DMS53 treated with DMSO at 0.1 percent for 48 hours (cell line): ENCODE data around the gene HECW1.
"Not testable (repeated sequence)": the region's sequence is repeated elsewhere in the genome, so short reads cannot be mapped to it uniquely, and the experiment has no call there.

Experiments
- DNase-seq: peaks from one replicate; lab custom pipeline; 2025; ENCODE audit not compliant: unreplicated experiment; lab: John Stamatoyannopoulos, UW

The HECW1 gene

DNA sequence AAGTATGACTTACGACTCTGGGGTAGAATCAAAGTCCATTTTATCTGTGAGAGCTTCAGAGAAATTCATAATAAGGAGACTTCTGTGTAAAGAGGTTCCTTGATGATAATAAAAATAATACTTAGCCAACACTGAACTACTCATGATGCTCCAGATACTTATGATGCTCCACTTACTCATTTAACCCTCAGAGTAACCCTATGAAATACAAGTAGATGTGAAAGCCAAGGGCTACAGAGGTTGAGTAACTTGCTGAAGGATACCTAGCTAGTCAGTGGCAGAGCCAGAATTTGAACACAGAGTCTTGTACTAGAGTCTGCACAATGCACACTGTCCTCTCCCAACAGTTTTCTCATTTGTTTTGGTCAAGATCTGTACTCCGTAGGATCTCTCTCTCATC lies 89.5 kb downstream of the HECW1 start:
- DNase-seq = no peak

GRCh38 chr7:43204081-43204480 lies 91.6 kb downstream of the HECW1 start:
- DNase-seq = no peak

DNA sequence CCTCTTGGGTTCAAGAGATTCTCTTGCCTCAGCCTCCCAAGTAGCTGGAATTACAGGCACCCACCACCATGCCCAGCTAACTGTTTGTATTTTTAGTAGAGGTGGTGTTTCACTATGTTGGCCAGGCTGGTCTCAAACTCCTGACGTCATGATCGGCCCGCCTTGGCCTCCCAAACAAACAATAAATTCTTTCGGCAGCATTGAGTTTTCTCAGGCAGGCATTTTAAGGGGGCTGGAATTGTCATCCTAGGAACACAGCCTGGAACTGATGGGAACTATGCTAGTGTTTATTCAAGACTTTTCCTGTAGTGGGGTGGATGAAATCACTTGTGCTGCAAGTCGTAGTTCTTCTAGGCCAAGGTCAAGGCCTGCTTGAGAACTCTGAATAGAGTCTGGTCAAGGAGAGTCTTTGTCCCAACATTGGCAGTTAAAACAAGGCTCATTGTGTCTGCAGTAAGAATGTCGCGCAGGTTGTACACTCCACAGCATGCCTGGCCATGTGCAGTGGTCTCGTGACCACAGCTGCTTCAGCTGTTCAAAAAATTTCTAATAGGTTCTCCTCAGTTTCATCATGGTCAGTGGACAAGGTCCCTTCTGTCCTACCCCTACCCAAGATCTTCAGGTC lies 92.8 kb downstream of the HECW1 start:
- no peak for DNase-seq

GRCh38 chr7:43208242-43208641 lies 95.8 kb downstream of the HECW1 start:
- no peak for DNase-seq

GRCh38 chr7:43210539-43210938 lies 98.1 kb downstream of the HECW1 start:
- not testable (repeated sequence) for DNase-seq

- DNase-seq = no peak
These were observed 98.8 kb downstream of the HECW1 start for GRCh38 chr7:43211286-43211685.

DNA sequence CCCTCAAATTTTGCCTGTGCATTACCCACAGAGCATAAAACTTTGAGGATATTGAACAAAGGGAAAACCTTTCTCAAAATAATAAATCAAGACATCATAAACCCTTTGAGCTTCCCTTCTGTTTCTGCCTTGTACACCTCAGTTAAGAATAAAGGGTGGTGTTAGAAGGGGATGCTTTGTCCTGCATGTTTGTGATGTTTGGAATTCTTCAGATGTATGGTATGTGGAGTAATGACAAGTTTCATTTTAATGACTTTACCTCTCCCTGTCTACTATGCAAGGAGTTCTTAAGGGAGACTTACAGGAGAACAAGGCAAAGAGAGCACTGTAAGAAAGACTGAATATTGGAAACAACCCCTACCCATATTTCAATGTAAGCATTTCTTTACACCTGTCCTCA lies 99.2 kb downstream of the HECW1 start:
- no peak for DNase-seq

GRCh38 chr7:43212921-43213320 lies 100.5 kb downstream of the HECW1 start:
- no peak for DNase-seq

DNA sequence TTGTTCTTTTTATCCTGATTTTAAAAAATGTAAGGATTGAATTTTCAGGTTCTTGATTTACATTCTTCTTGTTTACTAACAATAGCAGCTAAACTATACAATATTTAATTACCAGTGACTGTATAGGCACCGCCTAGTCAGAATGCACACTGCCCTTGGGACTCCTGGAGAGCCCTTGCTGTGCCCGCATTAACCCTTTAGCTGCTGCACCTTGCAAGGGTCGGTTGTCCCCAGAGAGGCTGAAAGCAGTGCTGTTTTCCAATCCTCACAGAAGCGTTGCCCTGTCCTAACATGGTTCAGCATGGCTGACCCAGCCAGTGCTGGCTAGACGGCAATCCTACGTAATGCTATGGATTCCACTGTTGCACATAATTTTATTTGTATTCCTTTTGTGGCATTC lies 102.6 kb downstream of the HECW1 start:
- no peak for DNase-seq

- DNase-seq = no peak
These were observed 104.6 kb downstream of the HECW1 start for GRCh38 chr7:43217055-43217454.

- not testable (repeated sequence) for DNase-seq
These were observed 106.5 kb downstream of the HECW1 start for GRCh38 chr7:43218901-43219300.

DNA sequence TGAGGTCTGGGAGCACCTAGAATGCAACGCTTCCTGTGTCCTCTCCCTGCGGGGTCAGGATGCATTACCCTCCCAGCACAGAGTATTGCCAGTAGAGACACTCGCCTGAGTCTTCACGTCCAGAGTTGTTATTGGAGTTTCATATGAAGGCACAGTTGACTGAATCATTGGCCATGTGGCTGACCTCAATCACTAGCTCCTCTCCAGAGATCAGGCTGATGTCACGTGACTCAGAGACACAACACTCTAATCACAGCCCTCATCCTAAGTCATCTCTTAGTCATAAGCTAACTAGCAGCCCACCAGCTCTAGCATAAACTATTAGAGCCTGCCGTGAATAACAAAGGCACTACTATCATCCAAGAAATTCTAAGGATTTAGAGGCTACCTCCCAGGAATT lies 107.8 kb downstream of the HECW1 start:
- no peak for DNase-seq

- DNase-seq = no peak
These were observed 108.3 kb downstream of the HECW1 start for GRCh38 chr7:43220742-43221141.

GRCh38 chr7:43229801-43230200 lies 117.4 kb downstream of the HECW1 start:
- DNase-seq = no peak

- no peak for DNase-seq
These were observed 119.9 kb downstream of the HECW1 start for GRCh38 chr7:43232366-43232765.

DNA sequence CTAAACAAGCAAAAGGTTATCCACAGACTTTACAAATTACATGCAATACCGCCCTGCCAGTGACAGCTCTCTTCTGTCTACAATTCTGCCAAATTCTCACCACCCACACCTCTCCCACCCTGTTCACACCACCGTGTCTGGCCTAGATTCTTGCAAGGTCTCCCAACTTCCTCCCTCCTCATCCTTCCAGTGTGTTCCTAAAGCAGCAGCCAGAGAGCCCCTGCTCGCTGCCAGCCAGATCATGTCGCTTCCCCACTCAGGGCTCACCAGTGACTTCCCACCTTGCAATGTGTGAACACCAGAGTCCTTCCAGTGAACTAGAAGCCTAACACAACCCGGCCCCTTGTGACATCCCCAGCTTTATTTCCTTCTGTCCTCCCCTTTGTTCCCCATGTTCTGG lies 121.6 kb downstream of the HECW1 start:
- DNase-seq = no peak

DNA sequence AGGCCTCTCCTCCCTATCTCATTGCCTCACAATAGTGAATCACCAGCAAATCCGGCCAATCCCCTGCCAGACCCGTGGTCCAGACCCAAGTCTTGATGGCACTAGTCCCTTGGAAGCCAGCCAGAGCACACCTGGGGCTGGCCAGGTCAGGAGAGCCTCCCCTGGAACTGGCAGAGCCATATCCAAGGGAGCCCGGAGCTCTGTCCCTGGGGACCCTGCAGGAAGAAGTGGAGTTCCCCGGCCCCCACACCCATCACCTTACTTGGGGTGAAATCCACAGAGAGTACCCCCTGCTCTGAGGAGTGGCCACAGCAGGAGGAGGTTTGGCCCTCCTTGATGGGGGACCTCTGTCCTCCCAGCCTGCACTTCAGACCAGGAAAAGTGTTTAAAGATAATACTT lies 122.5 kb downstream of the HECW1 start:
- no peak for DNase-seq

DNA sequence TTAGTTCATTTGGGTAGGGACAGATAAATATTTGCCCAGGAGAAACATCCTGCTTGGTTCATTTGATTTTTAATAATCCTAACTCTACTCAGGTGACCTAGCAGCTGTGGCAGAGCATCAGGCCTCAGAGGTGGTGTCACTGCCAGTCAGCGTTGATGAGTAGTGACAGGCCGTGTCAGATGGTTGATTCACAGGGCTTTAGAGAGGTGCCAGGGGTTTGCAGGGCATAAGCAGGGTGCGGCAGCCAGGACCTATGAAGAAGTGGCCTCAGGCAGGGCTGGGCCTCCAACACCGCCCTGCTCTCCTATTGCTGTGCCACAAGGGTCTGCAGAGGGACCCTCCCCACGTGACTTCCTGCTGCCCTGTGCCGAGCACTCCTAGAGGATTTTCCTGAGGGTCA lies 128.1 kb downstream of the HECW1 start:
- no peak for DNase-seq

- DNase-seq = no peak
These were observed 130.3 kb downstream of the HECW1 start for GRCh38 chr7:43242628-43243255.

DNA sequence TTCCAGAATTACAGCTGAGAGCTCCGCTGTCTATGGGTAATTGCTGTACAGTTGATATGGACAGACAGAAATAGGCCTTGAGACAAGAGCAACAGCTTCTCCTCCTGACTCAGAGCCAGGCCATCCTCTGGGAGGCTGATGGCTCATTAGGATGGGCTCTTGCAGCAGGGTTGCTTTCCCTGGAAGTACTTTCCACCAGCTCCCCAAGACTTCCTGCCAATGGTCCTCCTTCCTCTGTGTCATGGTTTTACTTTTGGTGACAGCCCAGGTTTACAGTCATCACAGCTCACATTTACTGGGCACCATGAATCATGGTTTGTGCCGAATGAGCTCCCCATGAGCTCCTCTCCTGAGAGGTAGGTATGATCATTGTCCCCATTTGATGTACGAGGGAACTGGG lies 131.8 kb downstream of the HECW1 start:
- DNase-seq = no peak

DNA sequence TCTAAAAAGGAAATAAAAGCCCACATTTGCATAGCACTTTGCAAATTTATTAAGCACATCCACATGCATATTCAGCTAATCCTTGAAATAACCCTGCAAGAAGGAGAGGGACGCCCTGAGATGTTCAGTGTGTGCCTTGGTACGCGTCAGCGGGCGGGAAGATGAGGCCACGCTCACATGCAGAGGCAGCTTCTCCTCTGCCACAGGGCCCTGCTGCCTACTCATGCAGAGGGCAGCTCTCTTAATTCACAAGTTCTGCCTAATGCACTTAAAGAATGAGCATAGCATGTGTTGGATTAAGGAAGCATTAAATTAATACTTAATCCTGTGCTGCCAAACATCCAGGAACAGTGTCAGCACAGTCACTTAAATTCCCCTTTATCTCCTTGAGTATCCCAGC lies 132.3 kb downstream of the HECW1 start:
- no peak for DNase-seq

DNA sequence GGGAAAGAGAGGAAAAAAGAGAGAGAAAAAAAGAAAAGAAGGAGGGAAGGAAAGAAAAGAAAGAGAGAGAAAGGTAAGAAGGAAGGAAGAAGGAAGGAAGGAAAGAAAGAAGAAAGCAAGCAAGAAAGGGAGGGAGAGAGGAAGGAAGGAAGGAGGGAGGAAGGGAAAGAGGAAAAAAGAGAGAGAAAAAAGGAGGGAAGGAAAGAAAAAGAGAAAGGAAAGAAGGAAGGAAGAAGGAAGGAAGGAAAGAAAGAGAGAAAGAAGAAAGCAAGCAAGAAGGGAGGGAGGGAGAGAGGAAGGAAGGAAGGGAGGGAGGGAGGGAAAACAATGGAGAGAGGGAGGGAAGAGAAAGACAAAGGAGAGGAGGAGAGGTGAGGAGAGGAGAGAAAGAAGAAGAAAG lies 135.3 kb downstream of the HECW1 start:
- no peak for DNase-seq

GRCh38 chr7:43248553-43248952 lies 136.1 kb downstream of the HECW1 start:
- no peak for DNase-seq
